ENCODE data around the gene EPN2.
"Not testable (repeated sequence)": the region's sequence is repeated elsewhere in the genome, so short reads cannot be mapped to it uniquely, and the experiment has no call there.

DNA sequence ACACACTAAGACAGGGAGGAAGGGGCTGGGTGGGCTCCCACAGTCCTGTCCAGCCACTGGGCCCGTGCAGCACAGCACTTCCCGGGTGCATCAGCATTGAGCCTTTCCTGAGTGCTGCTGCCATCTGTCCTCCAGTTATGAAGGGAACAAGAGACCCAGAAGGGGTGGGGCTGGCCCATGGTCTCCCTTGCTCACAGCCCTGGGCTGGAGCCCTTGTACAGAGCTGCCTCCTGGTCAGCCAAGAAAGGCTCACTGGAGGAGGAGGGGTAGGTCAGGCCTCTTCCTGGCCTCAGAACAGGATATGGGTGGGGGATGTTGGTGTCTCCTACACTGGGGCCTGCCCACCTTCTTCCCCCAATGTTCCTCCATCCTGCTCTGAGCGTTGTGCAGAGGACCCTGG is 33.7 kb upstream of the EPN2 start:
- not testable (repeated sequence) for TF ChIP-seq CTCF, POLR2A (IDR thresholded peaks at IDR 0.05)

All from tibial nerve (tissue), 3 donors.